KMS-11 (cell line): ENCODE data around the gene TAOK3.
"Not testable (repeated sequence)": the region's sequence is repeated elsewhere in the genome, so short reads cannot be mapped to it uniquely, and the experiment has no call there.

Source experiments
- H2AFZ ChIP-seq: fragments of 200-600 bp; sonication (generic); 2 replicates; pipeline ENCODE4 v1.6.1; 2016; ENCODE audit warnings: antibody characterized with exemption, mixed run types, low read depth
- H3K27ac ChIP-seq: fragments of 200-600 bp; sonication (generic); 2 replicates; pipeline ENCODE4 v1.6.1; 2016; ENCODE audit warnings: mild to moderate bottlenecking, mixed run types
- H3K27me3 ChIP-seq: fragments of 200-600 bp; sonication (generic); 2 replicates; pipeline ENCODE4 v1.6.1; 2017; ENCODE audit warnings: mild to moderate bottlenecking, low read depth, mixed run types, moderate library complexity; ENCODE audit not compliant: insufficient read depth
- H3K36me3 ChIP-seq: fragments of 200-600 bp; sonication (generic); 2 replicates; pipeline ENCODE4 v1.6.1; 2017; ENCODE audit warnings: mild to moderate bottlenecking, mixed run types; ENCODE audit not compliant: insufficient read depth
- H3K4me1 ChIP-seq: fragments of 200-600 bp; sonication (generic); 2 replicates; pipeline ENCODE4 v1.6.1; 2016; ENCODE audit warnings: mild to moderate bottlenecking, low read depth, mixed run types; ENCODE audit not compliant: poor library complexity, severe bottlenecking
- H3K4me2 ChIP-seq: fragments of 200-600 bp; sonication (generic); 2 replicates; pipeline ENCODE4 v1.7.0; 2016; ENCODE audit warnings: mild to moderate bottlenecking, mixed run types
- H3K4me3 ChIP-seq: fragments of 200-600 bp; sonication (generic); IDR thresholded peaks from 2 replicates; pipeline ENCODE4 v1.6.1; 2017; ENCODE audit warnings: low read depth, low read length, mixed read lengths; ENCODE audit not compliant: insufficient read depth
- H3K79me2 ChIP-seq: fragments of 200-600 bp; sonication (generic); 2 replicates; pipeline ENCODE4 v1.6.1; 2016; ENCODE audit warnings: low read depth, mixed run types; ENCODE audit not compliant: insufficient read depth
- H3K9ac ChIP-seq: fragments of 200-600 bp; sonication (generic); 2 replicates; pipeline ENCODE4 v1.6.1; 2016; ENCODE audit warnings: mild to moderate bottlenecking, mixed run types
- H4K20me1 ChIP-seq: fragments of 200-600 bp; sonication (generic); 2 replicates; pipeline ENCODE4 v1.6.1; 2016; ENCODE audit warnings: mild to moderate bottlenecking, mixed run types; ENCODE audit not compliant: insufficient read depth
- TF ChIP-seq, protein P1 (sequence below): fragments of 200-600 bp; sonication (generic); conservative IDR thresholded peaks from 2 replicates; pipeline ENCODE4 v1.6.1; 2017; ENCODE audit warnings: low read depth, mild to moderate bottlenecking, antibody characterized with exemption, low read length, moderate library complexity, mixed read lengths

Gene TAOK3

DNA sequence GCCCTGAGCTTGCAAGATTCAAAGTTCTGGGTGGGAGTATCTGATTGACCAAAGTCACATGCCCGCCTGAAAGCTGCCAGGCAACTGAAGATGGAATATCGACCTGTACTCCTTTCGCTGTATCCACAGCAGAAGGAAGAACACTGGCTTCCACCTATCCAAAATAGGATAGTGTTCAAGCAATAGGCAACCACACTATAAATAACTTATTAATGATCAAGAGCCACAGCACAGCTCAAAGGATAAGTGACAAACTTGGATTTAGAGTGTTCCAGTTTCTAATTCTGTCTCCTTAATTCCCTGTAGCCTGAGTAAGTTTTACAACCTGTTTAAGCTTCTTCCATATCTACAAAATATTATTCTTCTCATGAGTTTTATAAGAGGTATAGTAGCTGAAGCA, 89.9 kb downstream of the TAOK3 start:
- no peaks in the 10 kb centered on the region for H3K27me3 ChIP-seq
- no peak overlapping the region for H3K4me2 ChIP-seq
- no peaks in the 10 kb centered on the region for H4K20me1 ChIP-seq
- no peaks in the 10 kb centered on the region for H3K36me3 ChIP-seq
- H3K27ac ChIP-seq, result no peak overlapping the region
- no peak overlapping the region for H3K4me3 ChIP-seq
- no peak overlapping the region for H3K9ac ChIP-seq
- H3K4me1 ChIP-seq, result no peaks in the 10 kb centered on the region
- H3K79me2 ChIP-seq, result no peaks in the 10 kb centered on the region
- TF ChIP-seq, protein P1, sequence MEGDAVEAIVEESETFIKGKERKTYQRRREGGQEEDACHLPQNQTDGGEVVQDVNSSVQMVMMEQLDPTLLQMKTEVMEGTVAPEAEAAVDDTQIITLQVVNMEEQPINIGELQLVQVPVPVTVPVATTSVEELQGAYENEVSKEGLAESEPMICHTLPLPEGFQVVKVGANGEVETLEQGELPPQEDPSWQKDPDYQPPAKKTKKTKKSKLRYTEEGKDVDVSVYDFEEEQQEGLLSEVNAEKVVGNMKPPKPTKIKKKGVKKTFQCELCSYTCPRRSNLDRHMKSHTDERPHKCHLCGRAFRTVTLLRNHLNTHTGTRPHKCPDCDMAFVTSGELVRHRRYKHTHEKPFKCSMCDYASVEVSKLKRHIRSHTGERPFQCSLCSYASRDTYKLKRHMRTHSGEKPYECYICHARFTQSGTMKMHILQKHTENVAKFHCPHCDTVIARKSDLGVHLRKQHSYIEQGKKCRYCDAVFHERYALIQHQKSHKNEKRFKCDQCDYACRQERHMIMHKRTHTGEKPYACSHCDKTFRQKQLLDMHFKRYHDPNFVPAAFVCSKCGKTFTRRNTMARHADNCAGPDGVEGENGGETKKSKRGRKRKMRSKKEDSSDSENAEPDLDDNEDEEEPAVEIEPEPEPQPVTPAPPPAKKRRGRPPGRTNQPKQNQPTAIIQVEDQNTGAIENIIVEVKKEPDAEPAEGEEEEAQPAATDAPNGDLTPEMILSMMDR, result no peak
- no peak overlapping the region for H2AFZ ChIP-seq

DNA sequence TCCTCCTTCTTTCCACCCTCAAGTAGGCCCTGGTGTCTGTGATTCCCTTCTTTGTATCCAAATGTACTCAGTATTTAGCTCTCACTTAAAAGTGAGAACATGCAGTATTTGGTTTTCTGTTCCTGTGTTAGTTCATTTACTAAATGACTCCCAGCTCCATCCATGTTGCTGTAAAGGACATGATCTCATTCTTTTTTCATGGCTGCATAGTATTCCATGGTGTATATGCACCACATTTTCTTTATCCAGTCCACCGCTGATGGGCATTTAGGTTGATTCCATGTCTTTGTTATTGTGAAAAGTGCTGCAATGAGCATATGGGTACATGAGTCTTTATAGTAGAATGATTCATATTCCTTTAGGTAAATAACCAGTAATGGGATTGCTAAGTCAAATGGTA, 94.4 kb downstream of the TAOK3 start:
- not testable (repeated sequence) for H3K9ac ChIP-seq, H4K20me1 ChIP-seq, H3K4me2 ChIP-seq, H3K79me2 ChIP-seq, H3K27ac ChIP-seq, H3K36me3 ChIP-seq, H3K4me1 ChIP-seq, H3K27me3 ChIP-seq, H3K4me3 ChIP-seq, H2AFZ ChIP-seq

DNA sequence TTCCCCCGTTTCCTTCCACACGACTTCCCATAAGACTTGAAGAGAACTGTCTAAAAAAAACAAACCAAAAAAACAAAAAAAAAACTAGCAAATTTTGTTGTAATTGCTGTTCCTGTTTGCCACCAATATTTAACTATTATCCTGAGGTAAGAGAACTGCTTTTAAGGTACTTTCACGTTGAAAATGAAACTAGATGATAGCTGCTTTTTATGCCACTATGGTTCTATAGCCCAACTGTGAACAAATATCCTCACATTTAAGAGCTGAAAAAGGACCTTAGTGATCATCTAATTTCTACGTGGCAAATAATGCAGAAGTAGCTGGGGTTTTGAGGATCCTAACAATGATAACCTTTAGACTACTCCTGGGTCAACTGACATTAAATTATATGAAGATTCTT, 98.6 kb downstream of the TAOK3 start:
- Histone ChIP-seq H3K27ac (no peak overlapping the region), H3K27me3 (no peaks in the 10 kb centered on the region), H3K36me3 (no peaks in the 10 kb centered on the region), H3K4me2 (no peak overlapping the region), H2AFZ (no peak overlapping the region), H3K4me3 (no peak overlapping the region), H3K4me1 (no peaks in the 10 kb centered on the region), H4K20me1 (no peaks in the 10 kb centered on the region), H3K9ac (no peak overlapping the region), H3K79me2 (no peaks in the 10 kb centered on the region)
- TF ChIP-seq, protein P1, result no peak

DNA sequence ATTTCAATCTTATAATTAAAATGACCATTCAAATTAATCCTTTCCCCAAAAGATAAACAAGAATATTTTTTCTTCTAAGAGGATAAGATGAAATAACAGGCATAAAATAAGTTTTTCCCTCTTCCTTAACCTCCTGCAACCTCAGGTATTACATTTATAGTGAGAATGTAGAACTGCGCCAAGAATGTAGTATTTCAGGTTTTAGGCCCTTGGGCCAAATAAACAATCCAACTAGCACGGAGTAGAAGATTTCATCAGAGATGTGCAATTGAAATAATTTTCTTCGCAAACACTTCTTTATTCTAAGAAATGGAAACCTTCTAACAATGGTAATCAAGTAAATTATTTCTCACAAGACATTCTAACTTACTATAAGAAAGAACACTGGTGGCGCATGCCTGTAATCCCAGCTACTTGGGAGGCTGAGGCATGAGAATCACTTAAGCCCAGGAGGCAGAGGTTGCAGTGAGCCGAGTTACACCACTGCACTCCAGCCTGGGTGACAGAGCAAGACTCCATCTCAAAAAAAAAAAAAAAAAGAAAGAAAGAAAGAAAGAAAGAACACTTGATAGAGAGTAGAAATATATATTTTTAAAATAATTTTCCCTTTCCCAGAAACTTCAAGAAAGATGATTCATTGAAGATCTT, 100.8 kb downstream of the TAOK3 start:
- Histone ChIP-seq H3K36me3 (no peaks in the 10 kb centered on the region), H3K4me3 (no peak overlapping the region), H3K4me2 (no peak overlapping the region), H3K27me3 (no peaks in the 10 kb centered on the region), H3K27ac (no peak overlapping the region), H3K9ac (no peak overlapping the region), H4K20me1 (no peaks in the 10 kb centered on the region), H2AFZ (no peak overlapping the region), H3K4me1 (no peaks in the 10 kb centered on the region), H3K79me2 (no peaks in the 10 kb centered on the region)
- TF ChIP-seq, protein P1, result no peak

DNA sequence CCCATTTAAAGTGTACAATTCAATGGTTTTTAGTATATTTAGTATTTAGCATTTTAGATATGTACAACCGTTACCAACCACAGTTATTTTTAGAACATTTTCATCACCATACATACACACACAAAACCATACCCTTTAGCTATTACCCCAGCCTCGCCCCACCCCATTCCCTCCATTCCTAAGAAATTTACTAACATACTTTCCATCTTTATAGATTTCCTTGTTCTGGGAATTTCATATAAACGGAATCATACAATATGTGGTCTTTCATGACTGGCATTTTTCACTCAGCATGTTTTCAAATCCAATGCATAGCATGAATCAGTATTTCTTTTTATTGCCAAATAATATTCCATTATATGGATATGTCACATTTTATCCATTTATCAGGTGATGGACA, 101.5 kb downstream of the TAOK3 start:
- Histone ChIP-seq H2AFZ (no peak overlapping the region), H3K79me2 (no peaks in the 10 kb centered on the region), H4K20me1 (no peaks in the 10 kb centered on the region), H3K4me1 (no peaks in the 10 kb centered on the region), H3K4me2 (no peak overlapping the region), H3K27me3 (no peaks in the 10 kb centered on the region), H3K27ac (no peak overlapping the region), H3K36me3 (no peaks in the 10 kb centered on the region), H3K9ac (no peak overlapping the region), H3K4me3 (no peak overlapping the region)
- TF ChIP-seq, protein P1, result no peak
